HG03060 (cell line): ENCODE measurements around the gene NIPA2.

Experiments used
- ATAC-seq: cut with Tn5 transposase; IDR thresholded peaks from one replicate; pipeline ENCODE4 v1.9.1; 2021; ENCODE audit warnings: low read depth, moderate number of reproducible peaks; ENCODE audit not compliant: unreplicated experiment

Gene NIPA2

GRCh38 chr15:22874256-22874655 is 35.8 kb downstream of the NIPA2 start:
- ATAC-seq, result no peak

DNA sequence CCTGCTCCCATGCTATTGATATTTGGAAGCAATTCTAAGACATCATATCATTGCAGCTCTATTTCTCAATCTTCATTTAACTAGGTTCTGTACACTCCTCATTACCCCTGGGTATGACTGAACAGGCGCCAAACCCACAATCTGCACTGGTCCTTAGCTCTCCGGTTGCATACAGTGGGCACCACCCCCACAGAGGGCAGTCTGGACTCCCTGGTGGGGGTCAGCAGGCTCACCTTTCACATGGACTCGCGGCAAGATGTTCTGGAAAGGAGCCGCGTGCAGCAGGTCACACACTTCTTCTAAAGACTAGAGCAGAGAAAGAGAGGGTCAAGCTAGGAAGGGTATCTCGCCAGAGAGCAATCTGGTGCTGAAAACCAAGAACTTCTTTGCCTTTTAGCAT is 36.5 kb downstream of the NIPA2 start:
- ATAC-seq, result no peak

DNA sequence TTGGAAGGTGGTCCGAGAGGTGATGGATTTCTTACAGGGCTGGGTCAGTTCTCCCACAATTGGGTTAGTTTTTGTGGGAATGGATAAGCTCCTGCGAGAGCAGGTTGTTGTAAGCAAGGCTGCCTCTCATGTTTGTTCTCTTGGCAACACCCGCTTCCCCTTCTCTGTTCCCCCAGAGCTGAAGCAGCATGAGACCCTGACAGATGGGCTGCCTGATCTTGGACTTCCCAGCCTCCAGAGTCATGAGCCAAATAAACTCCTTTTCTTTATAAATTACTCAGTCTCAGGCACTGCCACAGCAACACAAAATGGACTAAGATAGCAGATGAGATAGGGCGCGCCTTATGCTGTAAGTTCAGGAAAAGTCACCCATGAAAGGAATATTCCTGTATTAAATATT is 38.7 kb downstream of the NIPA2 start:
- ATAC-seq, result no peak

- ATAC-seq, result no peak
Observed at GRCh38 chr15:22877607-22878006, 39.1 kb downstream of the NIPA2 start.

GRCh38 chr15:22878103-22878502 is 39.6 kb downstream of the NIPA2 start:
- no peak for ATAC-seq

- no peak for ATAC-seq
Observed at GRCh38 chr15:22880068-22880980, 41.9 kb downstream of the NIPA2 start.

GRCh38 chr15:22880981-22881738 is 42.7 kb downstream of the NIPA2 start:
- ATAC-seq, result no peak

DNA sequence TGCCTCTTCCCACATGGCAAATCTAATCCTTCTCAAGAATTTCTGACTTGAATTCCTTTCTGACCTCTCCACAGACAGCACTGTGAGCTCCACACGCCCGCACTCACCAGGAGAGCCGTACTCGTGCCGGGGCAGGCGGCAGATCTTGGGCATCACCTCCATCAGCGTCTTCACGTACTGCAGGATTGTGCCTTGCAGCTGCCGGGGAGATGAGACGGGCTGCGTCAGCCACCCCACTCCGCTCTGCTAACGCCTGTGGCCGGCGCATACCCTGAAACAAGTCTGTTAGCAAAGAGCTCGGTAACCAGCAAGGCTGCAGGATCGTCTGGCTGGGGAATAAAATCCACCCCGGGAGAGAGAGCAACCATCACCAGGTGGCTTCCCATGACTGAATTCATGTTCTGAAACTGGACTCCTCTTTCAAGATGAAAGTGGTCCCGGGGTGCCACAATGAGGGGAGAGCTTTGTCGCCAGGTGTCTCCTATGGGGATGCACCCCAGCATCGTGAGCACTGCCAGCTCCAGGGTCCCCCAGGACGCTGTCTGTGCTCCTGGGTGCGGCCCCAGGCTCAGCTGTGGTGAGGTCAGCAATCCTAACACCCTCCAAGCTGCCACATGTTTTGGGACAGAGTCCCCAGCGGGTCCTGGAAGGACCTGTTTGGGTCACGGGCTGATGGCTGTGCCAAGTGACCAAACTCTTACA is 43.4 kb downstream of the NIPA2 start:
- ATAC-seq, result no peak

DNA sequence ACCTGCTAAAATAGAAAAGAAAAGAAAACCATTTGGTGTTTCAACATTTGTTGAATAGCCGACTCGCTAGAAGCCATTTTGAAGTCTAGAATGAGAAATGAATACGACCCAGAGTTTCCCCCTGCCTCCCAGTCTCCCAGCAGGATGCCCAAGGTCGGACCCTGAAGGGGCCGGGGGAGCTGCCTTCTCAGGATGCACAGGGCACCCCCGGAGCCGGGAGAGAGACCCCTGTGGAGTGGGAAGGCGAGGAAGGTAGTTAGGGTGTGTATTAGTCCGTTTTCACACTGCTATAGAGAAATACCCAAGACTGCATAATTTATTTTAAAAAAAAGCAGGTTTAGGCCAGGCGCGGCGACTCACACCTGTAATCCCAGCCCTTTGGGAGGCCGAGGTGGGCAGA is 44.7 kb downstream of the NIPA2 start:
- ATAC-seq, result no peak

DNA sequence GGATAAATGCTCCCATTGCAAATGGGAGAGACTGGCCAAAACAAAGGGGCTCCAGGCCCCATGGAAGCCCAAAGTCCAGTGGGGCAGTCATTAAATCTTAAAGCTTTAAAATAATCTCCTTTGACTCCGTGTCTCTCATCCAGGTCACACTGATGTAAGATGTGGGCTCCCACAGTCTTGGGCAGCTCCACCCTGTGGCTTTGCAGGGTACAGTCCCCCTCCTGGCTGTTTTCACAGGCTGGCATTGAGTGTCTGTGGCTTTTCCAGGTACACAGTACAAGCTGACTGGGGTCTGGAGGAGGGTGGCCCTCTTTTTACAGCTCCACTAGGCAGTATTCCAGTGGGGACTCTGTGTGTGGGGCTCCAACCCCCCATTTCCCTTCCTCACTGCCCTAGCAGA is 45.9 kb downstream of the NIPA2 start:
- no peak for ATAC-seq

- no peak for ATAC-seq
Observed at GRCh38 chr15:22885120-22885519, 46.7 kb downstream of the NIPA2 start.

DNA sequence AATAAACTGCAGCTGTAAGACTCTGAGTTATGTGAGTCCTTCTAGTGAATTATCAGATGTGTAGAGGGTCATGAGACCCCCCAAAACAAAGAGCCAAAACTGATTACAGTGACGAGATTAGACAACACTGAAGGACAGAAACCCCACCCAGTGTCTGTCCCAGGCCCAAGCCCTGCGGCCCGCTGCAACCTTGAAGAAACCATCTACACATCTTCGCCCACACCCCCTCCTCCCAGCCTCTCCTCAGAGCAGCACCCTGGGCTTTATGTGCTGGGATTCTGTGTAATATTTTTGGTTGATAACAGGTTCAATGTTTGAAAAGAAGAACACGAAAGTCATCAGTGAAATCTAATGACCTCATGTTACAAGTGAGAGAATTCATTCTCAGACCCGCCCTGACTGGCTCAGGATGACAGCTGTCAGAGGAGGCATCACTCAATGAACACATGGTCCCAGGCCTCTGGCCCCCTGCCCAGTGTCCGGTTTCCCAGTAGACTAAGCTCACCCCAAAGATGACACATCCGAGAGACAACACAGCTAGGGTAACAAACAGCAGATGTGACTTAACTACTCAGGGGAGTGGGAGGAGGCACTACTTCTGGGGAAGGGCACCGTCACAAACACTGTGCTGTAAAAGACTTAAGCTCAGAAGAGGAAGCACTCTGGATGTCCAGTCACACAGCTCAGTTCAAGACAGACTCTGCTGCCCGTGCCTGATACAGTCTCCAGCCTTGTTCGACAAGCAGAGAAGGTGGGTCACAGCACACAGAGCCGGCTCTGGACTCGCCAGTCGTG is 48.9 kb downstream of the NIPA2 start:
- ATAC-seq, result no peak

GRCh38 chr15:22888120-22888859 is 49.8 kb downstream of the NIPA2 start:
- ATAC-seq, result no peak

GRCh38 chr15:22889146-22889818 is 50.8 kb downstream of the NIPA2 start:
- ATAC-seq, result no peak

DNA sequence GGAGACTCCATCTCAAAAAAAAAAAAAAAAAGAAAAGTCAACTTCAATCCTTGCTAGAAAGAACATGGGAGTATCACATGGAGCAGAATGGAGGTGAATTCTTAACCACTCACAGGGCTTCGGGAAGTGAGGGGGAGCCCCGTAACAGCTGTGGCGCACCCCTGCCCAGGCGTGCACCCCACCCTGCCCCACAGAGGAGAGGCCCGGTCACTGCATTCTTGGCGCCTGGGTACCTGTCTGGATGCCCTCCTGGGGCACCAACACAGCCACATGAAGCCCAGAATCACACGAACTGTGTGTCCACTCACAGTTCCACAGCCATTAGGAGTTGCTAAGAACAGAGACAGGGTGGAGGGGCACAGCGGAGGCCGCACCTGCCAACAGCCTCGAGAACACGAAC is 51.8 kb downstream of the NIPA2 start:
- ATAC-seq, result no peak

GRCh38 chr15:22891426-22892210 is 53.2 kb downstream of the NIPA2 start:
- no peak for ATAC-seq

DNA sequence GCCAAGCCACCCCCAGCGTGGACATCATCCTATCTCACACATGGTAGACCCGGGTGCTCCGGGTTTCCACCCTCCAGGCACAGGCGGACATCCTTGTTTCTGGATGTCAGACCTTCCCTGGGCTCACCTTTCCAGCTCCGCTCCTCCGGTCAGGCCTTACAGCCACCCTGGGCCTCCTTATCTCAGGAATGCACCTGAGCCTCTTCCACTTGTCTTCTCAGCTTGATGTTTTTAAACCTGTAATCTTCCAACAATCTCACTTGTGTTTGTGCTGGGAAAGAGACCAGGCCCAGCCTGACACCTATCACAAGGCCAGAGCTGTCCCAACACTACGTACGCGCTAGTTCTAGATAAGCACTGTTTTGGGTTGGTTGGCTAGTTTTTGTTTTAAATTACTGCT is 53.9 kb downstream of the NIPA2 start:
- no peak for ATAC-seq

DNA sequence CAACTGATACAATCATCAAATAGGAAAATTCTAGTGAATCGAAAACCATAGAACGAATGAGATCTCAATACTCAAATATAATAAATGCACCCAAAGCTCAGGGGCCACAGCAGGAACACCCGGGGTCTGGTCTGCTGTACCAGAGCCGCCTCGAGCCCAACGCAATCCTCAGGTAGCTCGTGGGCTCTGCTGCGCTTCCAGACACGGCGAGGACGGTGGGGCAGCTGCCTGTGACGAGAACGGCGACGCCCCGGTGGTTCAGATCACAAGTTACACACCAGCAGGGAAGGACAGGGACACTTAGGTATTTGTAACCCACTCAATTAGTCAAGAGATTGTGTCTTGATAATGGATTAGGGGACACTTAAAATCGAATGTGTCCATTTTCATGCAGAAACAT is 54.6 kb downstream of the NIPA2 start:
- ATAC-seq, result no peak
